Stimulated activated CD8-positive, alpha-beta memory T cell treated with anti-CD3 and anti-CD28 coated beads, Interleukin-12 subunit alpha, Interleukin-12 subunit beta, amount 100 ng/mL, for 1 hour (primary cell): ENCODE results near the gene SKAP1.

ENCODE experiments used
- DNase-seq: peaks from one replicate; pipeline ENCODE4 v3.0.0-alpha.2; 2020; ENCODE audit warnings: low read depth

The SKAP1 gene

DNA sequence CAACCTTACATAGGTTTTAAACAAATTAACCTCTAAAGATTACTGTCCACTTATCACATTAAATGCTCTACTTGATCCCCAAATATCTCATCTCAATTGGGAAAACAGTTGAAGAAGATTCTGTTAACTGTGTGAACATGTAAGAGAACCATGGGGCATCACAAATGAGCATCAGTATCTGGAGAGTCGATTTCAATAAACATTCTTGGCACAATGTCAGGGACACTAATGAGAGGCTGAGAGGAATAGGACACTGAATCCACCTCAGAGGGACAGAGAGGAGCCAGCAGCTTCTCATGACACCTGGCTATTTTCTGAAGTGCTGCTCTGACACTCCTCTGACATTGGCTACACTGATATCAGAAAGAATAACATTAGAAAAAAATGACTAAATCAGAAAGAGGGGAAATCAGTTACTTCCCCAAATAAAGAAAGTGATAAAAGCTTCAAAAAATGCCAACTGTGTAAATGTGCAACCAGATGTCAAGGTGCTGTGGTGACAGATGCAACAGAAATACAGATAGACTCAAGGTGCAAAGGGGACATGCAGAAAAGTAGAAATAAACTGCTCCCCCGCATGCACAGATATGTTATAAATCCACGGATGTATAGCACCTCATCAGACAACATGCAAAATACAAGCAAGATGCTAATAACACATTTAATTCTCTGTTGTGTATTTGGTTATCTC is 255.0 kb downstream of the SKAP1 start:
- DNase-seq = no peak

DNA sequence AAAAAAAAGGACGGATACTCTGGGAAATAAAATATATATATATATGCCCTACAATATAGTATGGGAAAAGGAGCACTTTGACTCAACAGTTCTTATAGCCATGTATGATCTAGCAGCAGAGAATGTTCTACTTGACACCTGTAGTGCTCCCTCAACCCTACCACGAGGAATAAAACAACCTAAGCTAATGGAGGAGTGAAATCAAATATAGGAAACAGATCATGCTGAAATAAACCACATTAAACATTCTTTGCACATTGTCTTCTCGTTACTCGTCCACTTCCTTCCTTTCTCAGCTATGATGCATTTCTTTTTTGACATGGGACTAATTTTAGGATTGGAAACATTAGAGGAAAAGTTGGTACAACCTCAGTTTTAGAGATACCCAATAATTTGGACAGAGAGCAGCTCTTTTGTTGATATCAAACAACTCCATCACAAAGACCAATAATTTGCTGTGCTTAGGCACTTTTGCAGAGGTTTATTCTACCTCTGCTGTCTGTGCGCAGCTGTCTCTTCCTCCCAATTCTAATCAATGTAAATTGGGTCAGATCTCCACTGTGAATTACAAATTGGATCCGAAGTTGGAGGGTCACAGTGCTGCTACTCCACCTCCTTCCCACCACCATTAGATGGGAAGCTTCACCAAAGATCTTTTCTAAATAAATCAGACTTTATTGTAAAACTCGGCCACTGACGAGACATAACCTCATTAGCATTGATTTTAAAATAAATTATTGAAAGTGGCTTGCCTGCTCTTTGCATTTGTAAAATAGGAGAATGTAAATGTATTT is 256.6 kb downstream of the SKAP1 start:
- DNase-seq = no peak

DNA sequence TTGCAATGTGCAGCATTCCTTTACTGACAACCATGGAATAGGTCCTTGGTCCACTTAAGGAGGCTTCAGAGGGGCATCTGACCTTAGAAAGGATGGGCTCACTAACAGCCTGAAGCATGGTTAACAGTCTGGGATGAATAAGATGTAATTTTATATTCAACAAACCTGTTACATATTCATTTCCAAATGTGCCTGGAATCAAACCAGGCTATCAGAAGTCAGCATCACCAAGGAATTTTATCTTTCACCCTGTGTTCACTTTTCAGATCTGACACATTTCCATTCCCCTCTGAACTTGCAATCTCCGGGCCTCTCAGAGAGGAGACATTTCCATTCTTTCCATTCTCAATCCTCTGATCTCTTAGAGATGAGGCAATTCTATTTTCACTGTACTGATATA is 260.1 kb downstream of the SKAP1 start:
- no peak for DNase-seq

DNA sequence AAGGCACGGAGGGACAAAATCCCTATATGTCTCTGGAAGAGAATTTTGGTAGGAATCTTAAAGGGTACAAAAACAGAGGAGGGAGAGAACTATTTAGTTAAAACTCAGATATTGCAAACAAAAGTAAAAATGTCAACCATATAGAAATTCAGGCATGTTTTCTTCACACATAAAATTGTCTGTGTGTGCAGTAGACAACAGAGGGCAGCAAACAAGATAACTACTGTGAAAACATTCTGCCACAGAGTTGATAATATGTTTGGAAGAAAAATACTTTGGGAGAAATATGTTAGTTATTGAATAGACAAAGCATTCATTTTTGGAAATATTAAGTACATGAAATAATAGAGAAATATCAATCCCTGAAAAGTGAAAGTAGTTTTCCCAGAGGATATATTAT is 266.2 kb downstream of the SKAP1 start:
- DNase-seq = no peak

DNA sequence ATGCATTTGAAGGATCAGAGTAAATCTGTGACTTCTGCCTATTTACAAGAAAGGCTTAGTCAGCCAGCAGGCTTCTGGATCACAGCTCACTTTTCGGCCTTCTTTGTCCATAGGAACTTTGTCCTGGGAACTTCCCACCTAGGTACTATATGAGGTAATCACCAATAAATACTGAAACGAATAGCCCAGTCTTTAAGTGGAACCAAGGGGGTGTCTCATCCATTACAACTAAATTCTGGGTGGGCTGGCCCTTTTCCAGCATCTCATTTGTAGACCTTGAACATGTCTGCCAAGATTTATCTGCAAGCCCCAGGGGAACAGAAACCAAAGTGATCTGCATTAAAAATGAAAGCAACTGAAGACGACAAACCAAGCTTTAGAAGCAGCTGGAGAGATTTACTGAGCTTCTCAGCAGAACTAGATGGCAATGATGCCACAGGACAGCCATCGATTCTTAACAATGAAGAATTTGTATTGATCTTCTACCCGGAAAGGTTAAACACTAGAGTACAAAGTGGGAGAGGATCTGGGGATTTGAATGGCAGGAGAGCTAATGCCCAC is 267.0 kb downstream of the SKAP1 start:
- no peak for DNase-seq

DNA sequence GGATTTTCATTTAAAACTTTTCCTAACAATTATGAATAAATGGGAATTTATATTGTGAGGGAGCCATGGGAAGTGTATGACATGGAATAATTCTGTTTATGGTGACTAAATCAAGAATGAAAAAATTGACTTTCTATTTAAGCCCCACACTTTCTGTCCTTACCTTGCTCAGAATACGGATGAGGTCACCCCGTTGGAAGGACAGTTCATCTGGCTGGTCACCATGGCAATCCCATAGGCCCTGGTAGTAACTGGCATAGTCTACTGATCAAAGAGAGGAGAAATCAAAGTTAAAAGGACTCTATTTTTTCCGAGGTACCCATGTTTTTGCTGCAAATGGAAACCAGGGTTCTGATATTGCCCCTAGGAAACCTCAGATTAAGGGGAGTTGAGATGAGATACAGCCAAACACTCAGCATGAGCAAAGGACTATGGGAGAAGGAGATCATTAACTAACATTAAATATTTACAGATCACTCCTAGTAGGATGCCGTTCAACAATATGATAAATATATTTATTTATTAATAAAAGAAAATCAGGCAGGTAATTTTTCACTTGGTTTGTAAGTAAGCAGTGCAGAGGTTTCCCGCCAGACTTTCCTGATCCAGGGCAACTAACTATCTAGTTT is 267.6 kb downstream of the SKAP1 start:
- DNase-seq = no peak

DNA sequence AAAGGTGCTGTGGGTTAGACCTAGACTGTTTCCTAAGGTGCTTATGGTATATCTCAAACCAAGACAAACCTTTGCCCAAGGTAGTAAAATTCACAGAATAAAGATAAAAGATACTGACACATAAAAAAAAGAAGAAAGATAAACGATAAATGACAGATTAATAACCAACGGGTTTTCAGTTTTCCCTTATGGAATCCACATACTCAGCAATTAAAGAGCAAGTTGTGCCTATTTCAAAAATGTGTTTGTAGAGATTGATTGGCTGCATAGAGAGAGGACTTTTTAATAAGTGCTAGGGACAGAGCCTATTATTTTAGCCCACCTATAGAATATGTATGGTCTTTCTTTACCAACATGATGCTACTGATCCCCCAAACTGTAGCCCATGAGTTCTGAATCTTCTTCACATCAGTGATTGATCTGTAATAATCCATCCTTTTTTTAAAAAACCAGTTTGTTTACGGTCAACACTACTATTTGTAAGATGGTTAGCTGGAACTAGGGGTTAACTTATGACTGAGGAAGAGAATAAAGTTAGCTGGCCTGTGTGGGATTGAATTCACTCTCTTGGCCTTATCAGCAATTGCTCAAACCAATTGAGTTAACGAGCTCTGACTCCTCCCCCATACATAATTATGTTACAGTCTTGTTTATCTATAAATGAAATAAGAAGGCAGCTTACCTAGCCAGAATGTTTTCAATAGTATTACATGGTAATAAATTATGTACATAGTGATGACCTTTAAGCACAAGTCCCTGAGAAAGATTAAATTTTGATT is 268.7 kb downstream of the SKAP1 start:
- no peak for DNase-seq

DNA sequence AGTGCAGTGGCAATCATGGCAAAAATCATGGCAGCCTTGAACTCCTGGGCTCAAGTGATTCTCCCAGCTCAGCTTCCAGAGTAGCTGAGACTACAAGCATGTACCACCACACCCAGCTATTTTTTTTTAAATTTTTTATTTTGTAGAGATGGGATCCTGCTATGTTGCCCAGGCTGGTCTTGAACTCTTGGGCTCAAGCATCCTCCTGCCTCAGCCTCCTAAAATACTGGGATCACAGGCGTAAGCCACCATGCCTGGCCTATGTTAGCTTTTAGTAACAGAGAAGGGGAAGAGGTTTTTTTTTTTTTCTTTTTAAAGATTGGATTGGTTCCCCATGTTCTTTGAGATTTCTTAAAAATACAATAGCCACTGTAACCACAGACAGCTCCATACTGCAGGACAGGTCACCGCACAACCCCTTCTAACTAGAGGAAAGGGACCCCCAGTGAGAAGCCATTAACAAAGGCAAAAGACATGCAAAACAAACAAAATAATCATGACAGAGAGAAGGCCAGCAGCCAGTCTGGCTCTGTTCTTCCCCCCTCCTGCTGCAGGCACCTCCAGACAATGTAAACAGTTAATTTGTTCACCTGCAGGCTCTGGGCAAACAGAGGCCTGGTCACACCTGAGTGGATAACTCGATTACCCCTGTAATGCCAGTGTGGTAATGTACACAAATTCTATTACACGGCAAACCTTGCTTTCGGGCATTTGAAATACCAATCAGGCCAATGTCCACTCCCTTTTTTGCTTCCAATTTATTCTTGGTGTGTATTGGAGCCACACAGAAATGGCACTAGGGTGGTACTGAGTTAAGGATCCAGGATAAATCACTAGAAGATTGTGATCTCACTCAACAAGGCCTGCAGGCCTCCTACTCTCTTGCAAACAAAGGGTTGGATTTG is 269.6 kb downstream of the SKAP1 start:
- DNase-seq = no peak

DNA sequence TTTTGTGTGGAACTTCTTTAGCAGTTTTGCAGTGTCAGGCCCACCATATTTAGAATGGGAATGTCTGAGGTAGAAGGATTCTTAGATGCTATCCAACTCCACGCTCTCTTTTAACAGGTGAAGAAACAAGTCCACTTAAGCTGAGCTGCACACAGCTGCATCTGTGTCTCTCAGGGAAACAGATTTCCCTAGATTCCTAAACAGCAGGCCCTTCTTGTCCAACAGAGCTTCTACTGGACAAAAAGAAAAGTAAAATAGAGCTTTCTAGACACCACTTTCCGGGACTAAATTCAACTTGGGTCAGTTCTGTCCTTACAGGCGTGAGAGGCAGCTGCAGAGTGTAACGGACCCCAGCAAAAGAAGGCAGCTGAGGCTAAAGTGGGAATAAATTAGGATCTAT is 270.8 kb downstream of the SKAP1 start:
- DNase-seq = no peak

DNA sequence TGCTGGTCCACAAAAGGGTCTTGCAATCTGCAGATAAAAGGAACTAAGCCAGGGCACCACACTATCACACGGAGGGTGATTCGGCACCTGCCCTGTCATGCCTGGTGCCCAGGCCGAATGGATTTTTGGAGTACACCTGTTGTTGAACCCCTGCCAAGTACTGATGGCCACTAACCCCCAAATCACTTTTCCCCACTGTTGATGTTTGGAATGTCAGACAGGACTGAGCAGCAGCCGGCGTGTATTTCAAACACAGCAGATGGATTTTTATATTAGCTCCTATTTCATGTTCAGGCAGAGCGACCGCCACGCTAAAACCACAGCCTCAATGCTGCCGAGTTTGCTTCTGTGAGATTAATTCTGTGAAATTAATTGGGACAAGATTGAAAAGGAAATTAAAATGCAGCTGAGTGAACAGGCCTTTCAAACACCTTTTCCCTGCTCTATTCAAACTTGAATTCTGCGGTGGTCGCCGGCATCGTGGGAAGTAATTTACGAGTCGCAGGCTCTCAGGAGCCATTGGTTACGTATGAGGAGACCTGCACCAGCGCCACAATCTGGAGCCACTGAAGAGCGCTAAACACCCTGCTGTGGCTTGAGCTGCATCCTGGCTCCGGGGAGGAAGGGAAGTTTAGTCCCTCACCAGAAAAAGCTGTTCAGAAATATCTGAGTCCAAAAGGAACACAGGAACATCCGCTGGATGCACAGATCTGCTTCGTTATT is 274.0 kb downstream of the SKAP1 start:
- DNase-seq = no peak

DNA sequence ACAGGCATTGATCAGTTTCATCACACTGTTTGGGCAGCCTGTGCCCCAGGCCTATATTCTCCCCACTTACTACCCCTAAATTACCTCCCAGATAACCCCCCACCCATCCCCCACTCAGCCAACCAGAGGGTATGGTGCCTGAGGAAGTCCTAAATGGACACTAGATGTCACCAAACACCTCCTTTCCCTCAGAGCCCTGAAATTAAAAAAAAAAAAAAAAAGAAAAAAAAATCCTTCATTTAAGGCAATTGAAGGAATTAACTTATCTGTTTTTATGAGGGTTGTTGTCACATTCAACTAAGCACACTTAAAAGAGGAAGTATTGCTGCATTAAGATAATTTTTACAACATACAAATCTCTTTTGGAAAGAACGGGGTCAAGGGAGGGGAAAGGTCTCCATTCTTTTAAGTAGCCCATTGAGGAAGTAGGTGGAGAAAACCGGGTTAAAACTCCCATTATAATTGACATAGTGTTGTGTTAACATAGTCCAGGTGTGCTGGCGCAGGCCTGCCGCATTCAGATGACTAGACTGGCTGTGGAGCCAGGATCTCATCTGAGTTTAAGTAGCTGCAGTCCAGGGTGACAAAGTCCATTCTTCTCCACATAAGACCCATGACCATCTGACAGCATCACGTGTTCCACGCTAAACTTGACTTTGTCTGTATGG is 276.2 kb downstream of the SKAP1 start:
- DNase-seq = no peak

DNA sequence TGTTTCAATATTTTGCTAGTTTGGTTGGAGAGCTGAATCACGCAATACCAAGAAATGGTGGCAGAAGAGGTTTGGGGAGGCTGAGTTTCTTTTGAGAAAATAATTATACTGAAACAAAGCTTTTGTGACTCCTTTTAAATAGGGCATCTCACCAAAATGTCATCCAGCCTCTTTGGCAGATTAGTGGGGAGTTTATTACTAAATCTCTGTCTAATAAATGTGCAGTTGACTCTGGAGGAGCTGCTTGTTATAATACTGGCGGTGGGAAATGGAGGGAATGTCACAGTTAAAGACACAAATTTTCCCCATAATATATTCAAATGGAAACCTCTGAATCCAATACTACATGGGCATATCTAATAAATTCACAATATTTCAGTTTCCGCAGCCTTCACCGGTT is 277.7 kb downstream of the SKAP1 start:
- DNase-seq = no peak

DNA sequence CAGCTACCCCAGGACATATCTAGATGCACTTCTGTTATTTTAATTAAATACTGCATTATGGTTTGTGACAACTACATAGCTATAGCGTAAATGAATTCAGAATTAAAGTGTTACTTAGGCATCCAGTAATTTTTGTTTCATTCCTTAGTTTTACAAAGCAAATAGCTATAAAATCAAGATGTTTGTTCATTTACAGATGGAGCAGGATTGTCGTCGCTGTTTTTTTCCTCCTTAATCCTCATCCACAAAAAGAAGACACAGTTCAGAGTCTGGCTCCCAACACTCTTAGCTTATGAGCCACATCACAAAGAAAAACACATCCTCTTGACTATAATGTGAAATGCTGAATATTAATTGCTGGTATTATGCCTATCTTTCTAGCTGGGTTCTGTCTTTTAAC is 278.8 kb downstream of the SKAP1 start:
- DNase-seq = no peak

DNA sequence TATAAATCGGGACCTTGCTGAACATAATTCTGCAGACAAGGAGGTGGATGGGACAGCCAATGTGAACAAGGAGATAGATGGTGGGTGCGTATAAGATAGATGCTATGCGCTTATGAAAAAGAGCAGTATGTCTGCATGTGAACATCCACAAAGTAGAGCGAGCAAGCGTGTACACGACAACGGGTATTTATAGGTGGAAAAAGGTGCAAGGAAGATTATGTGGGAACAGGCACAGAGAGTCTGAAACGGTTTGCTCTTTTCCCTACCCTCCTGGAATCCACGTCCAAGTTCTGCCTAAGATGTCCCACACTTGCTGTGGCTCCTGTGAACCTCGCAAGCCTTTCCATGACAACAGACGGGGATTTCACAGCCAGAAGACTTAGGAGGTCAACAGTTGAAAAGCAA is 279.4 kb downstream of the SKAP1 start:
- no peak for DNase-seq

DNA sequence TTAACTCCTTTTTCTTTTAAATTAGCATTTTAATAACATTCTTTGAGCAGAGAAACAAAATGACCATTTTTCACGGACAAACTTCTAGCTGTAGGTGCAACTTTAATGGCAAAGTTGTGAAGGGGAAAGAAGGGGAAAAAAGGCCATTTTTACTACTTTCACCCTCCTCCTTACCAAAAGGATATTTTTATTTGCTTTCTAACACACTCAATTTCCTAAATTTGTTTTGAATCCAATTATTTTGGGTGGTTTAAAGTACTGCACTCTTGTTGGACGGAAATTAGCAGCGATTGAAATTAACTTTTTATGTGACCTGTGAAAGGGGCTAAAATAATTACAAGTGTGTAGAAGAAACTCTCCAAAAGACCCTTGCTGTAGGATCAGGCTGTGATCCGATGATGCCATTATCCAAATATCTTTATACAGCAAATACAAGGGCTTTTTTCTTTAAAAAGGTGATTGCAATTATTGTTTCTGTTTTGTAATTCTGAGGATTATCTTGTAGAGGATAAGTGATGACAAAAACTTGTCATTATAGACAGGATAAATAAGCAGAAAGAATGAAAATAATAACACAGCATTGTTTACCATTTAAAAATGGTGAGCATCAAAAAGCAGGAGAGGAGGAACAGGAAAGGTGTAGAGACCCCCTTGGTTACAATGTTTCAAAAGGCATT is 280.1 kb downstream of the SKAP1 start:
- no peak for DNase-seq

DNA sequence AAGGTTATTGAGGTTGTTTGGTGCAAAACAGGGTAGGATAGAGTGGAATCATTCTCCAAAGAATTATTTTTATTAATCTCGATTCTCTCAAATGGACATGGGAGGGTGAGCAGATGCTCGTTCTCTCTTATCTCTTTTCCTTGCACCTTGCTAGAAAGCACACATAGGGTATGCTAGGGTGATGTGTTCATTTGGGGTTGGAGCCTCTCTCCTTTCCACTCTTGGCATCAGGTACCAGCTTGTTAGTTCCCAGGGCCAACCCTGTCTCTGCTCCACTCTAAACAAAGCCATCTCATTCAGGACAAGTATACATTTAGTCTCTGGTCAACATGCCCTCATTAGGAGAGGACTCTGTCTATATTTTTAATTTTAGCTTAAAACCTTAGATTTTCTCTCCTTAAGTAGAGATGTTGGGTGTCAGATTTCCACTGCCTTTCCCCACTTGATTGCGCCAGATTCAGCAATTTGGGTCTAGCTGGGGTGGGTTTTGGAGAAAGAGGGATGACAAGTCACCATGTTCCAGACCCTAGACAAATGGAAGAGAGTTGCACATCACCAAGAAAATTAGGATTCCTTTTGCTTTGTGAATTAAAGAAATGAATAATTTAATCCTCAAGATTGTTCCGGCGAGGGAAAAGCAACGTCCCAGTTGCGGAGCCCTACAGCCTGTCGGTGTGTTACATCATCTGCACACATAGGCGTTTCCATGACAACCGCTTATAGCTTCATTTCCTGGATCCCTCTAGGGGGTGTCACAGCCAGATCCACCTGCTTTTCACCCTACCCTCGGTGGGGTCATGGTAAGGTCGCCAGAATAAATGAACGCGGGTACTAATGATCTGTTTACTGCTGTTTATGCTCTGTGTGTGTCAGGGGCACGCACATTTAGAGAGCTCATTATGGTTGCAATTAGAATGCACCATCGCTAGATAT is 280.9 kb downstream of the SKAP1 start:
- DNase-seq = no peak

DNA sequence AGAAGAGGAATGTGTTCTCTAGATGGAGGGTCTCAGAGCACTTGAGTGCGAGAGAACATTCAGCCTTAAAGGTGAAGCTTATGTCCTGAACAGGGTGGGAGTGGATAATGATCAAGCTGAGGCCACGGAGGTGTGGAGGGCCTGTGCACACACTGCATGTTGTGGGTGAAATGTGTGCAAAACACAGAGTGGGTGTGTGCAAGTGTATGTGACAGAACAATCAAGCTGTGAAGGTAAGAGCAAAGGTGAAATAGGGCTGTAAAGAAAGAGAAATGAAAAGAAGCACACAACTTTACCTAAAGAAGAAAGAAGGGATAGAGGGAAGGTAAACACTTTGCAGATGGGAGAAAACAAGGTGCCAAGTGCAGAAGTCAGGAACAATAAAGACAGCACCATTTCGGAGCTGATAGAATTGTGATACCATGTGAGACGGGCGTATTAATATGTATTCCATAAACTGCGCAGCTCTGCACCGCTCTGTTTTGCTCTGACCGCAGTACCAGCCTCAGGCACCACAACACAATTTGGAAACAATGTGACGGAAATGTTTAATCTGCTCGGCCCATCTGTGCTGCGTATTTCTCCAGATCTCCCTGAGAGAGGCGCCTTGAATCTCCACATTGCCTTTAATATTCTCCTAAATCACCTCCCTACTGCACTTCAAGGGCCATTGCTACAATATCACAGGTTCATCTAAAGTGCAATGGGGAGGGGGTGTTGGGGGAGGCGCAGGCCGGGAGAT is 281.8 kb downstream of the SKAP1 start:
- no peak for DNase-seq
